ENCODE measurements around the gene PIF1.
"Not testable (repeated sequence)": the region's sequence is repeated elsewhere in the genome, so short reads cannot be mapped to it uniquely, and the experiment has no call there.

DNA sequence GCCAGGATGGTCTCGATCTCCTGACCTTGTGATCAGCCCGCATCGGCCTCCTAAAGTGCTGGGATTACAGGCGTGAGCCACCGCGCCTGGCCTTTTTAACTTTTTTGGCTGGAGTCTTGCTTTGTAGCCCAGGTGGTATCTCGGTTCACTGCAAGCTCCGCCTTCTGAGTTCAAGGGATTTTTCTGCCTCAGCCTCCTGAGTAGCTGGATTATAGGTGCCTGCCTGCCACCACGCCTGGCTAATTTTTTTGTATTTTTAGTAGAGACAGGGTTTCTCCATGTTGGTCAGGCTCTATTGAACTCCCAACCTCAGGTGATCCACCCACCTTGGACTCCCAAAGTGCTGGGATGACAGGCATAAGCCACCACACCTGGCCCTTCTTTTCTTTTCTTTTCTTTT is 29.5 kb downstream of the PIF1 start:
- not testable (repeated sequence) for TF ChIP-seq BHLHE40 (IDR thresholded peaks at IDR 0.05; ENCODE audit: borderline replicate concordance); ZNF384 (IDR thresholded peaks at IDR 0.05); FOXA1 (IDR thresholded peaks at IDR 0.05); SP1 (IDR thresholded peaks at IDR 0.05); FOXK2 (IDR thresholded peaks at IDR 0.05); PKNOX1 (IDR thresholded peaks at IDR 0.05); LEF1 (IDR thresholded peaks at IDR 0.05; ENCODE audit: borderline replicate concordance); SUZ12 (IDR thresholded peaks at IDR 0.05); FOXM1 (IDR thresholded peaks at IDR 0.05; ENCODE audit: borderline replicate concordance); TARDBP (IDR thresholded peaks at IDR 0.05); HDGF (IDR thresholded peaks at IDR 0.05; ENCODE audit: borderline replicate concordance); ARNT (IDR thresholded peaks at IDR 0.05); L3MBTL2 (conservative IDR thresholded peaks at IDR 0.05); NFRKB (IDR thresholded peaks at IDR 0.05)
